Smooth muscle cell (in vitro differentiated cells): Measurements from ENCODE around the gene FERMT3. TPM values are rescaled to one million over a fixed set of nuclear protein-coding genes. Genes with fewer than 3 reads are reported as not detected.

Experiments
- DNase-seq: peaks from one replicate; lab custom pipeline; 2025; ENCODE audit not compliant: unreplicated experiment; lab: John Stamatoyannopoulos, UW
- H2AFZ ChIP-seq: fragments of 200-600 bp; sonication (generic); 2 replicates; pipeline ENCODE4 v1.6.0; 2016; ENCODE audit warnings: antibody characterized with exemption, low read depth, mild to moderate bottlenecking
- H3F3A ChIP-seq: fragments of 200-600 bp; sonication (generic); 2 replicates; pipeline ENCODE4 v1.6.0; 2017; ENCODE audit warnings: antibody characterized with exemption, low read depth
- H3K27ac ChIP-seq: fragments of 200-600 bp; sonication (generic); 2 replicates; pipeline ENCODE4 v1.5.1; 2016; ENCODE audit warnings: low read depth, mild to moderate bottlenecking
- H3K27me3 ChIP-seq: fragments of 200-600 bp; sonication (generic); 2 replicates; pipeline ENCODE4 v1.6.1; 2016; ENCODE audit warnings: low read depth, mild to moderate bottlenecking
- H3K36me3 ChIP-seq: fragments of 200-600 bp; sonication (generic); 2 replicates; pipeline ENCODE4 v1.5.1; 2016; ENCODE audit warnings: low read depth
- H3K4me1 ChIP-seq: fragments of 200-600 bp; sonication (generic); 2 replicates; pipeline ENCODE4 v1.5.1; 2016; ENCODE audit warnings: low read depth
- H3K4me2 ChIP-seq: fragments of 200-600 bp; sonication (generic); 2 replicates; pipeline ENCODE4 v1.6.0; 2016; ENCODE audit warnings: mild to moderate bottlenecking
- H3K4me3 ChIP-seq: fragments of 200-600 bp; sonication (generic); 2 replicates; pipeline ENCODE4 v1.5.1; 2016; ENCODE audit warnings: mild to moderate bottlenecking
- H3K79me2 ChIP-seq: fragments of 200-600 bp; sonication (generic); 2 replicates; pipeline ENCODE4 v1.6.0; 2016; ENCODE audit warnings: low read depth, mild to moderate bottlenecking
- H3K9ac ChIP-seq: fragments of 200-600 bp; sonication (generic); 2 replicates; pipeline ENCODE4 v1.6.0; 2016; ENCODE audit warnings: low read depth
- H3K9me3 ChIP-seq: fragments of 200-600 bp; sonication (generic); replicated peaks from 2 replicates; pipeline ENCODE4 v1.5.1; 2016; ENCODE audit warnings: low read depth
- H4K20me1 ChIP-seq: fragments of 200-600 bp; sonication (generic); 2 replicates; pipeline ENCODE4 v1.6.0; 2016; ENCODE audit warnings: low read depth
- WGBS: methylation state at CpG from one replicate; pipeline ENCODE4 v1.1.7; 2016; ENCODE audit warnings: low lambda C conversion rate; 5-methylcytosine and 5-hydroxymethylcytosine counted together
- polyA plus RNA-seq: library from polyadenylated mRNA; unstranded; fragments of >200 nt; fragmentation: Nextera tagmentation; extraction: Ambion mirVana; gene quantifications from 2 replicates; pipeline ENCODE4 v1.2.1, GENCODE V29; 2016
- total RNA-seq: library from RNA; depleted of rRNA; stranded (reverse); fragments of >200 nt; gene quantifications from 2 replicates; pipeline ENCODE4 v1.2.3, GENCODE V29; 2014
- TF ChIP-seq, protein P1 (sequence below): fragments of 200-600 bp; sonication (generic); IDR thresholded peaks from 2 replicates; pipeline ENCODE4 v1.5.1; 2017; ENCODE audit warnings: borderline replicate concordance, mild to moderate bottlenecking, antibody characterized with exemption; ENCODE audit not compliant: insufficient read depth, poor library complexity, severe bottlenecking

Gene FERMT3
- total and polyA plus RNA-seq, 2 experiments from 2014 or later: 1.2 to 3.7 TPM

- H3F3A ChIP-seq: no peaks in the 10 kb centered on the region
- peak within 1 kb of the TSS; percentile 79 for H3K4me3 ChIP-seq
- H2AFZ ChIP-seq: peak within 1 kb of the TSS; percentile 84
- H3K79me2 ChIP-seq: peaks cover 22% of the 10 kb centered on the region
- peak within 1 kb of the TSS; percentile 97 for H3K4me2 ChIP-seq
- peak; percentile 75 for DNase-seq
- peak within 1 kb of the TSS; percentile 44 for H3K27ac ChIP-seq
- H3K36me3 ChIP-seq: no peaks in the 10 kb centered on the region
- H3K9me3 ChIP-seq: no peaks in the 10 kb centered on the region
- H3K9ac ChIP-seq: peak within 1 kb of the TSS; percentile 61
- WGBS: under 1% methylated on average over 58 of the region's 62 CpGs
- H4K20me1 ChIP-seq: no peaks in the 10 kb centered on the region
- TF ChIP-seq, protein P1, sequence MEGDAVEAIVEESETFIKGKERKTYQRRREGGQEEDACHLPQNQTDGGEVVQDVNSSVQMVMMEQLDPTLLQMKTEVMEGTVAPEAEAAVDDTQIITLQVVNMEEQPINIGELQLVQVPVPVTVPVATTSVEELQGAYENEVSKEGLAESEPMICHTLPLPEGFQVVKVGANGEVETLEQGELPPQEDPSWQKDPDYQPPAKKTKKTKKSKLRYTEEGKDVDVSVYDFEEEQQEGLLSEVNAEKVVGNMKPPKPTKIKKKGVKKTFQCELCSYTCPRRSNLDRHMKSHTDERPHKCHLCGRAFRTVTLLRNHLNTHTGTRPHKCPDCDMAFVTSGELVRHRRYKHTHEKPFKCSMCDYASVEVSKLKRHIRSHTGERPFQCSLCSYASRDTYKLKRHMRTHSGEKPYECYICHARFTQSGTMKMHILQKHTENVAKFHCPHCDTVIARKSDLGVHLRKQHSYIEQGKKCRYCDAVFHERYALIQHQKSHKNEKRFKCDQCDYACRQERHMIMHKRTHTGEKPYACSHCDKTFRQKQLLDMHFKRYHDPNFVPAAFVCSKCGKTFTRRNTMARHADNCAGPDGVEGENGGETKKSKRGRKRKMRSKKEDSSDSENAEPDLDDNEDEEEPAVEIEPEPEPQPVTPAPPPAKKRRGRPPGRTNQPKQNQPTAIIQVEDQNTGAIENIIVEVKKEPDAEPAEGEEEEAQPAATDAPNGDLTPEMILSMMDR: no peak
- no peaks in the 10 kb centered on the region for H3K27me3 ChIP-seq
- H3K4me1 ChIP-seq: peaks cover 19% of the 10 kb centered on the region
These were observed 23.9 kb downstream of the FERMT3 start, which contains the start of gene DNAJC4 for GRCh38 chr11:64230171-64230984. DNAJC4 (plus strand) TSS chr11:64230548; CDS start chr11:64230855, 307 bp downstream.

GRCh38 chr11:64230985-64231365 is 24.5 kb downstream of the FERMT3 start:
- Histone ChIP-seq H3K36me3 (no peaks in the 10 kb centered on the region), H2AFZ (peak overlapping the region; percentile 84), H3K9ac (peak overlapping the region; percentile 61), H3K27ac (peak overlapping the region; percentile 3), H3K4me2 (peak overlapping the region; percentile 97), H3K4me3 (peak overlapping the region; percentile 79), H3F3A (no peaks in the 10 kb centered on the region), H3K27me3 (no peaks in the 10 kb centered on the region), H4K20me1 (peaks cover 4% of the 10 kb centered on the region), H3K4me1 (peaks cover 19% of the 10 kb centered on the region), H3K79me2 (peaks cover 22% of the 10 kb centered on the region), H3K9me3 (no peaks in the 10 kb centered on the region)
- TF ChIP-seq, protein P1: no peak
- 12% methylated on average over 8 of the region's 8 CpGs for WGBS
- DNase-seq: no peak

GRCh38 chr11:64231546-64231945 is 25.0 kb downstream of the FERMT3 start:
- Histone ChIP-seq H3K36me3 (no peaks in the 10 kb centered on the region), H4K20me1 (peaks cover 4% of the 10 kb centered on the region), H3K4me3 (no peak overlapping the region), H3K4me2 (peak overlapping the region; percentile 97), H3K27ac (no peak overlapping the region), H3K9ac (no peak overlapping the region), H3F3A (no peaks in the 10 kb centered on the region), H3K79me2 (peaks cover 18% of the 10 kb centered on the region), H2AFZ (no peak overlapping the region), H3K9me3 (no peaks in the 10 kb centered on the region), H3K4me1 (peaks cover 18% of the 10 kb centered on the region), H3K27me3 (no peaks in the 10 kb centered on the region)
- DNase-seq: no peak
- TF ChIP-seq, protein P1: no peak
- 89% methylated on average over 7 of the region's 7 CpGs for WGBS
